GM12801 (cell line): ENCODE results near the gene ADGRL2.

ENCODE experiments used
- CTCF ChIP-seq: IDR thresholded peaks from one replicate; pipeline ENCODE4 v1.5.1; 2011; ENCODE audit warnings: control low read depth; ENCODE audit not compliant: insufficient read length; ENCODE audit errors: extremely low read depth

Gene ADGRL2

GRCh38 chr1:81802457-81802706 lies 1.6 kb downstream of the ADGRL2 start:
- TF ChIP-seq CTCF = no peak

GRCh38 chr1:81802707-81803430 lies 2.1 kb downstream of the ADGRL2 start:
- no peak for TF ChIP-seq CTCF

- TF ChIP-seq CTCF = no peak
These were observed 2.8 kb downstream of the ADGRL2 start for GRCh38 chr1:81803431-81804110.

- no peak for TF ChIP-seq CTCF
These were observed 3.6 kb downstream of the ADGRL2 start for GRCh38 chr1:81804312-81804711.

- TF ChIP-seq CTCF = no peak
These were observed 5.0 kb downstream of the ADGRL2 start for GRCh38 chr1:81805537-81806431.

GRCh38 chr1:81806432-81806770 lies 5.7 kb downstream of the ADGRL2 start:
- TF ChIP-seq CTCF = no peak

GRCh38 chr1:81808760-81809159 lies 8.0 kb downstream of the ADGRL2 start:
- no peak for TF ChIP-seq CTCF
